ENCODE measurements around the gene SGTA. TPM values are rescaled to one million over a fixed set of nuclear protein-coding genes. Genes with fewer than 3 reads are reported as not detected.

SGTA gene
- total and polyA plus RNA-seq, 2 experiments from 2014 or later: 71.6 to 102 TPM

- Mint-ChIP-seq H3K36me3 (ENCODE audit: low read depth) (peaks cover 36% of the 10 kb centered on the region), H3K4me1 (peaks cover 4% of the 10 kb centered on the region; the same call in 2 of the 3 replicates), H3K4me3 (peak within 1 kb of the TSS; percentile 86), H3K27ac (peak within 1 kb of the TSS; percentile 83), H3K9me3 (no peaks in the 10 kb centered on the region), H3K27me3 (ENCODE audit: insufficient read depth, low read depth, poor library complexity) (peaks cover 6% of the 10 kb centered on the region)
- H4K20me1 ChIP-seq (replicated peaks; ENCODE audit: insufficient read depth): no peaks in the 10 kb centered on the region; the same call in none of the 2 replicates
- H3K27ac ChIP-seq (ENCODE audit: low read depth): peak within 1 kb of the TSS; percentile 63; the same call in 1 of the 2 replicates
- no peaks in the 10 kb centered on the region for H3K27me3 ChIP-seq (ENCODE audit: insufficient read depth)
- TF ChIP-seq STAT1 (IDR thresholded peaks at IDR 0.05; ENCODE audit: unreplicated experiment) (no peak), REST (IDR thresholded peaks at IDR 0.05; ENCODE audit: unreplicated experiment) (peak; percentile 99), NANOG (IDR thresholded peaks at IDR 0.05; ENCODE audit: borderline replicate concordance) (no peak), CREB1 (CRISPR knock-in tag; IDR thresholded peaks at IDR 0.05; ENCODE audit: low read depth) (peak; percentile 86), ZNF114 (CRISPR knock-in tag; IDR thresholded peaks at IDR 0.05) (peak; percentile 89; the same call in 1 of the 2 replicates), EZH2phosphoT487 (IDR thresholded peaks at IDR 0.05; ENCODE audit: unreplicated experiment) (no peak), EZH2 (IDR thresholded peaks at IDR 0.05; ENCODE audit: low read depth, unreplicated experiment) (no peak), POLR2AphosphoS5 (IDR thresholded peaks at IDR 0.05; ENCODE audit: low read depth) (peak; percentile 64), JUNB (IDR thresholded peaks at IDR 0.05; ENCODE audit: unreplicated experiment) (no peak), ZNF331 (CRISPR knock-in tag; IDR thresholded peaks at IDR 0.05; ENCODE audit: low read depth) (no peak), ZNF462 (CRISPR knock-in tag; IDR thresholded peaks at IDR 0.05) (no peak), ETS1 (IDR thresholded peaks at IDR 0.05) (peak; percentile 76)
- TF ChIP-seq, protein P1, sequence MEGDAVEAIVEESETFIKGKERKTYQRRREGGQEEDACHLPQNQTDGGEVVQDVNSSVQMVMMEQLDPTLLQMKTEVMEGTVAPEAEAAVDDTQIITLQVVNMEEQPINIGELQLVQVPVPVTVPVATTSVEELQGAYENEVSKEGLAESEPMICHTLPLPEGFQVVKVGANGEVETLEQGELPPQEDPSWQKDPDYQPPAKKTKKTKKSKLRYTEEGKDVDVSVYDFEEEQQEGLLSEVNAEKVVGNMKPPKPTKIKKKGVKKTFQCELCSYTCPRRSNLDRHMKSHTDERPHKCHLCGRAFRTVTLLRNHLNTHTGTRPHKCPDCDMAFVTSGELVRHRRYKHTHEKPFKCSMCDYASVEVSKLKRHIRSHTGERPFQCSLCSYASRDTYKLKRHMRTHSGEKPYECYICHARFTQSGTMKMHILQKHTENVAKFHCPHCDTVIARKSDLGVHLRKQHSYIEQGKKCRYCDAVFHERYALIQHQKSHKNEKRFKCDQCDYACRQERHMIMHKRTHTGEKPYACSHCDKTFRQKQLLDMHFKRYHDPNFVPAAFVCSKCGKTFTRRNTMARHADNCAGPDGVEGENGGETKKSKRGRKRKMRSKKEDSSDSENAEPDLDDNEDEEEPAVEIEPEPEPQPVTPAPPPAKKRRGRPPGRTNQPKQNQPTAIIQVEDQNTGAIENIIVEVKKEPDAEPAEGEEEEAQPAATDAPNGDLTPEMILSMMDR (conservative IDR thresholded peaks at IDR 0.05; ENCODE audit: low read depth in 2 of 2): no peak
- H3K4me3 ChIP-seq: peak within 1 kb of the TSS; percentile 92
- H3K36me3 ChIP-seq (ENCODE audit: insufficient read depth): no peaks in the 10 kb centered on the region; the same call in 1 of the 2 replicates
- peak within 1 kb of the TSS; percentile 85 for H3K4me2 ChIP-seq
- ATAC-seq (peak; percentile 98), DNase-seq (ENCODE audit: low spot score) (peak; percentile 98)
- H3K79me2 ChIP-seq (replicated peaks; ENCODE audit: insufficient read depth): peaks cover 5% of the 10 kb centered on the region; the same call in 1 of the 2 replicates
- H3K4me1 ChIP-seq (ENCODE audit: insufficient read depth): peaks cover 4% of the 10 kb centered on the region; the same call in 1 of the 2 replicates
- H3K9me2 ChIP-seq (ENCODE audit: insufficient read depth): no peaks in the 10 kb centered on the region
- peak within 1 kb of the TSS; percentile 84 for H2AFZ ChIP-seq
- H3F3A ChIP-seq (replicated peaks; ENCODE audit: low read depth): no peaks in the 10 kb centered on the region
Measured at GRCh38 chr19:2739602-2740313, 43.3 kb downstream of the SGTA start, which contains the start of gene SLC39A3. TSS of gene SLC39A3 (minus strand) at chr19:2740017. CDS start at chr19:2737257, 2,760 bp downstream.
